Neural cell (in vitro differentiated cells): ENCODE results near the gene ZNF195. TPM values are rescaled to one million over a fixed set of nuclear protein-coding genes. Genes with fewer than 3 reads are reported as not detected.
"Not testable (repeated sequence)": the region's sequence is repeated elsewhere in the genome, so short reads cannot be mapped to it uniquely, and the experiment has no call there.

Experiments
- H2AFZ ChIP-seq: fragments of 200-600, 300-800 bp; sonication (generic), shearing (Covaris generic); 2 replicates; pipeline ENCODE4 v1.6.0; 2014; ENCODE audit warnings: low read depth, mild to moderate bottlenecking, antibody characterized with exemption, low read length, moderate library complexity
- H3F3A ChIP-seq: fragments of 200-600 bp; shearing (Covaris generic); 2 replicates; pipeline ENCODE4 v1.6.1; 2016; ENCODE audit warnings: mild to moderate bottlenecking, moderate library complexity, mixed read lengths, antibody characterized with exemption, low read length; ENCODE audit not compliant: insufficient read depth, poor library complexity, severe bottlenecking
- H3K27ac ChIP-seq: fragments of 200-600, 300-800 bp; sonication (generic), shearing (Covaris generic); 2 replicates; pipeline ENCODE4 v1.5.1; 2014; ENCODE audit warnings: mild to moderate bottlenecking, low read length, moderate library complexity
- H3K27me3 ChIP-seq: fragments of 300-800, 200-600 bp; sonication (generic), shearing (Covaris generic); 2 replicates; pipeline ENCODE4 v1.6.0; 2014; ENCODE audit warnings: mild to moderate bottlenecking, low read depth, low read length, moderate library complexity; ENCODE audit not compliant: insufficient read depth
- H3K36me3 ChIP-seq: fragments of 300-800, 200-600 bp; sonication (generic), shearing (Covaris generic); 2 replicates; pipeline ENCODE4 v1.5.1; 2014; ENCODE audit warnings: mild to moderate bottlenecking, antibody characterized with exemption, low read length, moderate library complexity; ENCODE audit not compliant: insufficient read depth
- H3K4me2 ChIP-seq: fragments of 300-800, 200-600 bp; sonication (generic), shearing (Covaris generic); 2 replicates; pipeline ENCODE4 v1.6.0; 2014; ENCODE audit warnings: mild to moderate bottlenecking, low read length
- H3K4me3 ChIP-seq: fragments of 300-800, 200-600 bp; sonication (generic), shearing (Covaris generic); 2 replicates; pipeline ENCODE4 v1.5.1; 2014; ENCODE audit warnings: mild to moderate bottlenecking, low read length, moderate library complexity
- H3K79me2 ChIP-seq: fragments of 200-600 bp; shearing (Covaris generic); replicated peaks from 2 replicates; pipeline ENCODE4 v1.6.0; 2014; ENCODE audit warnings: mild to moderate bottlenecking, low read length, moderate library complexity; ENCODE audit not compliant: insufficient read depth
- H3K9ac ChIP-seq: fragments of 300-800, 200-600 bp; sonication (generic), shearing (Covaris generic); 2 replicates; pipeline ENCODE4 v1.6.1; 2016; ENCODE audit warnings: mild to moderate bottlenecking, low read length, mixed read lengths
- H3K9me2 ChIP-seq: fragments of 200-600 bp; shearing (Covaris generic); 2 replicates; pipeline ENCODE4 v1.6.1; 2016; ENCODE audit warnings: mild to moderate bottlenecking, low read length, mixed read lengths; ENCODE audit not compliant: insufficient read depth
- H3K9me3 ChIP-seq: fragments of 200-600, 300-800 bp; sonication (generic), shearing (Covaris generic); 2 replicates; pipeline ENCODE4 v1.6.1; 2016; ENCODE audit warnings: mild to moderate bottlenecking, mixed run types, low read length, moderate library complexity, mixed read lengths
- H4K20me1 ChIP-seq: fragments of 200-600 bp; shearing (Covaris generic); 2 replicates; pipeline ENCODE4 v1.6.1; 2016; ENCODE audit warnings: mild to moderate bottlenecking, mixed run types; ENCODE audit not compliant: insufficient read depth
- polyA plus RNA-seq: library from polyadenylated mRNA; depleted of rRNA; stranded (reverse); fragments of >200 nt; gene quantifications from 2 replicates; pipeline ENCODE4 v1.2.3, GENCODE V29; 2014

The ZNF195 gene
- polyA plus RNA-seq, 1 donor from 2014 or later = 101 TPM

GRCh38 chr11:3402181-3402860 lies 23.4 kb upstream of the ZNF195 start:
- not testable (repeated sequence) for H3K9me3 ChIP-seq, H3K9me2 ChIP-seq, H3K27ac ChIP-seq, H3K36me3 ChIP-seq, H4K20me1 ChIP-seq, H3K79me2 ChIP-seq, H3K9ac ChIP-seq, H3F3A ChIP-seq, H2AFZ ChIP-seq, H3K4me3 ChIP-seq, H3K27me3 ChIP-seq, H3K4me2 ChIP-seq

DNA sequence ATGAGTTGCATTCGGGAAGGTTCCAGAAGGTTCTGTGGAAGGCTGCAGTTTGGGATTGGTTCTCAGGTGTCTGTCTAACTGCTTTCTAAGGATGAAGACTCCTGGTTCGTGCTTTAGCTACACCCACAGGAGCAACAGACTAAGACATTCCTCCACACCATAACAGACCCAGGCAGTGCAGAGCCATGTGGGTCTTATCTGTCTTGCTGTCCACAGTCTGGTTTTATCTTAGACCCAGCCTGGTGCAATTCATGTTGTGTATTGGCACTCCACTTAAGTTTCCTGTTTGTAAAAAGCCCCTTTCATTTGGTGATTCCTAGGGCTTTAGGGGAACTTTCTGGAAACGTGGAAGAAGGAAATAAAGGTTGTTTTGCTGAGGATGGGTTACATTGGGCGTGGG lies 22.1 kb upstream of the ZNF195 start:
- H3K36me3 ChIP-seq, H3K4me3 ChIP-seq, H3F3A ChIP-seq, H3K4me2 ChIP-seq, H3K79me2 ChIP-seq, H3K9me2 ChIP-seq, H3K9ac ChIP-seq, H3K9me3 ChIP-seq, H4K20me1 ChIP-seq, H3K27ac ChIP-seq, H2AFZ ChIP-seq, H3K27me3 ChIP-seq: not testable (repeated sequence)

GRCh38 chr11:3398509-3398908 lies 19.6 kb upstream of the ZNF195 start:
- not testable (repeated sequence) for H4K20me1 ChIP-seq, H3K79me2 ChIP-seq, H3K27ac ChIP-seq, H3K36me3 ChIP-seq, H3K4me2 ChIP-seq, H3K27me3 ChIP-seq, H3K9me2 ChIP-seq, H2AFZ ChIP-seq, H3F3A ChIP-seq, H3K9ac ChIP-seq, H3K4me3 ChIP-seq, H3K9me3 ChIP-seq

- not testable (repeated sequence) for H3K36me3 ChIP-seq, H3K27ac ChIP-seq, H3K9me2 ChIP-seq, H3K4me2 ChIP-seq, H3F3A ChIP-seq, H3K4me3 ChIP-seq, H3K27me3 ChIP-seq, H2AFZ ChIP-seq, H3K79me2 ChIP-seq, H4K20me1 ChIP-seq, H3K9me3 ChIP-seq, H3K9ac ChIP-seq
These were observed 19.2 kb upstream of the ZNF195 start for GRCh38 chr11:3398106-3398505.

DNA sequence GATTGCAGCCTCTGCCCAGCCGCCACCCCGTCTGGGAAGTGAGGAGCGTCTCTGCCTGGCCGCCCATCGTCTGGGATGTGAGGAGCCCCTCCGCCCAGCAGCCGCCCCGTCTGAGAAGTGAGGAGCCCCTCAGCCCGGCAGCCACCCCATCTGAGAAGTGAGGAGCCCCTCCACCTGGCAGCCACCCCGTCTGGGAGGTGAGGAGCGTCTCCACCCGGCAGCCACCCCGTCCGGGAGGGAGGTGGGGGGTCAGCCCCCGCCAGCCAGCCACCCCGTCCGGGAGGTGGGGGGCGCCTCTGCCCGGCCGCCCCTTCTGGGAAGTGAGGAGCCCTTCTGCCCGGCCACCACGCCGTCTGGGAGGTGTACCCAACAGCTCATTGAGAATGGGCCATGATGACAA lies 18.3 kb upstream of the ZNF195 start:
- H3K9me3 ChIP-seq, H4K20me1 ChIP-seq, H3K27ac ChIP-seq, H3K36me3 ChIP-seq, H3K4me2 ChIP-seq, H2AFZ ChIP-seq, H3K27me3 ChIP-seq, H3K79me2 ChIP-seq, H3K4me3 ChIP-seq, H3K9me2 ChIP-seq, H3F3A ChIP-seq, H3K9ac ChIP-seq: not testable (repeated sequence)

DNA sequence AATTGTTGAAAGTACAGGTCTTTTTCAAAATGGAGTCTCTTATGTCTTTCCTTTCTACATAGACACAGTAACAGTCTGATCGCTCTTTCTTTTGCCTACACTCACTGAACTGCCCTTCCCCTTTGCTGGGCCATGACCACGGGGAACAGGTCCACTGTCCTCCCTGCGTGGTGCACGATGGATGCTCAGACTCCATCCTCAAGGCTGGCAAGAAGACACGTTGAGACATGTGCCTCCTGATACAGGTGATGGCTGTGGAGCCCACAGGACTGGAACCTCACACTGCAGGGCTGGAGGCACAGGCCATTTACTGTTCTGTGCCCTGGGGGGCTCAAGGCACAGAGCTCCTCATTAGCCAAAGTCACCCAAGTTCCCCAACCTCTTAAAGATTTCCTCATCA lies 16.5 kb upstream of the ZNF195 start:
- H3K27ac ChIP-seq, H4K20me1 ChIP-seq, H2AFZ ChIP-seq, H3K9me3 ChIP-seq, H3F3A ChIP-seq, H3K4me3 ChIP-seq, H3K36me3 ChIP-seq, H3K79me2 ChIP-seq, H3K27me3 ChIP-seq, H3K9me2 ChIP-seq, H3K4me2 ChIP-seq, H3K9ac ChIP-seq: not testable (repeated sequence)

GRCh38 chr11:3394956-3395355 lies 16.0 kb upstream of the ZNF195 start:
- H3F3A ChIP-seq, H2AFZ ChIP-seq, H3K9me3 ChIP-seq, H3K4me3 ChIP-seq, H3K9me2 ChIP-seq, H3K27ac ChIP-seq, H3K4me2 ChIP-seq, H3K79me2 ChIP-seq, H3K27me3 ChIP-seq, H4K20me1 ChIP-seq, H3K36me3 ChIP-seq, H3K9ac ChIP-seq: not testable (repeated sequence)

DNA sequence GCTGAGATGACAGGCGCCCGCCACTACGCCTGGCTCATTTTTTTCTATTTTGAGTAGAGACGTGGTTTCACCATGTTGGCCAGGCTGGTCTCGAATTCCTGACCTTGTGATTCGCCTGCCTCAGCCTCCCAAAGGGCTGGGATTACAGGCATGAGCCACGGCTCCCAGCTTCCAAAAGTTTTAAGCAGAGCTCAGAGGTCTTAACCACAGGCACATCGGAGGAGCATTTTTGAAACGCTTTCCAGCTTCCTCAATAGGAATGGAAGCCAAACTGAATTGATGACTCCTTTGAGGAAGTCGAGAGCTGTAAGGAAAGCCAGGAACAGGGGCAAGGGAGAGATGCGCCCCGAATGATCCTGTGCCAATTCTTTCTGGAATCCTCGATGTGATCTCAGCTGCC lies 14.5 kb upstream of the ZNF195 start:
- H3K9ac ChIP-seq, H3K79me2 ChIP-seq, H3K9me3 ChIP-seq, H4K20me1 ChIP-seq, H3K9me2 ChIP-seq, H2AFZ ChIP-seq, H3K27ac ChIP-seq, H3K36me3 ChIP-seq, H3K4me3 ChIP-seq, H3K27me3 ChIP-seq, H3K4me2 ChIP-seq, H3F3A ChIP-seq: not testable (repeated sequence)
